COLO668 (cell line): ENCODE results near the gene ASB9.
"Not testable (repeated sequence)": the region's sequence is repeated elsewhere in the genome, so short reads cannot be mapped to it uniquely, and the experiment has no call there.

ENCODE experiments used
- DNase-seq: peaks from one replicate; lab custom pipeline; 2025; ENCODE audit not compliant: unreplicated experiment; lab: John Stamatoyannopoulos, UW

ASB9 gene

GRCh38 chrX:15269618-15270521 lies at the start of gene ASB9:
TSS of gene ASB9 (minus strand) at chrX:15270083. CDS start at chrX:15269874, 209 bp downstream.
- DNase-seq = peak; percentile 84

- no peak for DNase-seq
Observed at GRCh38 chrX:15319075-15319474, 49.2 kb upstream of the ASB9 start.

DNA sequence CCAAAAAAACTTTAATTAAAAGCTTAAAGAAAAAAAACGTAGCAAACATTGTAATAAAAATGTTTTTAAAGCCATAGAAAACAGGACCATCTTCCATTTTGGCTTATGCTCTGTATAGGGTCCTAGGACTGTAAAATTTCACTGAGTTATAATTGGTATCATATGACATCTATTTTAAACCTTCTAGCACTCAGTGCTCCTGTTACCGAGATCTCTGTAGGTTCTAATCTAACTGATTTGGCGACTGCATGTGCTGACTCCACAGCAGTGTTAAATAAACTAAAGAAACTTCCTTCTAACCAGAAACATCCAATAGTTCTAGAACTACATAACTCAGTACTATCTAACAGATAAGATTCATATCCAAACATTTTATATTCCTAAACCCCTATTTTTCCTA lies 45.6 kb upstream of the ASB9 start, which contains the start of gene ASB11:
TSS of gene ASB11 (minus strand) at position 132 of the 400 bp plus-strand sequence. CDS start at position 97, 35 bp downstream.
- DNase-seq = no peak

GRCh38 chrX:15314472-15314871 lies 44.6 kb upstream of the ASB9 start:
- no peak for DNase-seq

DNA sequence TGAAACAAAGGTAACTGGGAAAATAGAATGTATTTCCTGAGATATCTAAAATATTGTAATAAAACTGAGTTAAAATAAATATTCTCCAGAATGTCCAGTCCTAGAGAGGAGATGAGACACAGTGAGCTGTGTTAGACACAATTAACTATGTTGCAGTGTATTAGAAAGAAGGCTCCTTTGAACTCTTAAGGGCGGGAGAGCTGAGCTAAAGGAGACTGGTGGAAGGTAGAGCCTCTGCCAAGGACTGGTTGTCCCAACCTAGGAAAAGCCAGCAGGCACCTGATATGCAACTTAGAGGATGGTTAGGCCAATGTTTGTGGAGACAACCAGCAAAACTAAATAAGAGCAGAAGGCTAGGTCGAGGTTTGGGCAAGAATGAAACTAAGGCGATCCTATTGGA lies 41.2 kb upstream of the ASB9 start:
- DNase-seq = no peak

- DNase-seq = peak; percentile 56
Observed at GRCh38 chrX:15310117-15310516, 40.2 kb upstream of the ASB9 start.

GRCh38 chrX:15305899-15306298 lies 36.0 kb upstream of the ASB9 start:
- not testable (repeated sequence) for DNase-seq

GRCh38 chrX:15301924-15302323 lies 32.0 kb upstream of the ASB9 start:
- DNase-seq = peak; percentile 13

GRCh38 chrX:15299941-15300851 lies 30.3 kb upstream of the ASB9 start:
- no peak for DNase-seq

DNA sequence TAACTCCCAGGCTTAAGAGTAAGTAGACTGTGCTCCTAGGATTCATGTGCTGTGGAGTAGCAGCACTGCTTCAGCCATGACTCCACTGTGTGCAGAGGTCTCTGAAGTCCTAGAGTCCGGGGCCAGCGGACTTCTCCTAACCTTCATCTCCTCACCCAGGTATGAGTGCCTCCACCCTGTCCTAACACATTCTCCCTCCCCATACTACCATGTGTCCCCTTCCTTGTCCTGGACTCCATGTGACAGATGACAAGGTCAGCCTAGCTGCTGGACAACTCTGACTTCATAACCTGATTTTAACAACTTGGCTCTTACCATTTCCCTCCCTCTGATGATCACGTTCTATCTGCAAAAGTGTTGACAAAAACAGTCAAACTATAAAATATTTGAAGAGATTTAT lies 28.9 kb upstream of the ASB9 start:
- DNase-seq = no peak

DNA sequence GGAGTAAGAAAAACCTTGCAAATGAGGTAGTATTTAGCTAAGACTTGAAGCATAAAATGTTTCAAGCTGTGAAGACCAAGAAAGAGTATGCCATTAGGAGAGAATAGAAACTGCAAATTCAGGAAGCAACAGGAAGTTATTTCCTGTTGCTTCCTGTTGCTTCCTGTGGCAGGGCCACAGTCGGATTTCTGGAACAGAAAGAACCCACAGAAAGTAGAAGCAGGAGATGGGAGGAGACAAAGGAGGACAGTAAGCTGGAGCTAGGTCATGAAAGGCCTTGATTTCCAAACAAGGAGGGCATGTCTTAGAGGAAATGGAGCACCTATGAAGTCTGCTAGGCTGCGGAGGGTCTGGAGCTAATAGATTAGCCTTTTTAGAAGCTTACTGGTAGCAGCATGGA lies 28.3 kb upstream of the ASB9 start:
- DNase-seq = no peak

DNA sequence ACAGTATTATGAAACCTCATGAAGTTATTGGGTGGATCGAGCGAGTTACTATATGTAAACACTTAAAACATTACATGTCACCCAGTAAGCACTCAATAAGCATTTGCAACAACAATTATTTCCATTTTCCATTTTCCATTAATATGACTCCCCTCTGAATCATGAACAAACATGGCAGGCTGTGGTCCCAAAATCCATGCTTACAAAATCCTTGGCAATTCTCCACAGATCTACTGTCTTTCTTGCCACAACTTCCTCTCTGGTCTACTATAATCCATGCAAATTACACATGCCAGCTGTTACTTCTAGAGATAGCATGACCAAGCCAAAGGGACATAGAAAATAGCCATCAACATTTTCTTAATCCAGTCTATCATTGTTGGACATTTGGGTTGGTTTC lies 23.6 kb upstream of the ASB9 start:
- DNase-seq = no peak

- DNase-seq = no peak
Observed at GRCh38 chrX:15292861-15293260, 23.0 kb upstream of the ASB9 start.

DNA sequence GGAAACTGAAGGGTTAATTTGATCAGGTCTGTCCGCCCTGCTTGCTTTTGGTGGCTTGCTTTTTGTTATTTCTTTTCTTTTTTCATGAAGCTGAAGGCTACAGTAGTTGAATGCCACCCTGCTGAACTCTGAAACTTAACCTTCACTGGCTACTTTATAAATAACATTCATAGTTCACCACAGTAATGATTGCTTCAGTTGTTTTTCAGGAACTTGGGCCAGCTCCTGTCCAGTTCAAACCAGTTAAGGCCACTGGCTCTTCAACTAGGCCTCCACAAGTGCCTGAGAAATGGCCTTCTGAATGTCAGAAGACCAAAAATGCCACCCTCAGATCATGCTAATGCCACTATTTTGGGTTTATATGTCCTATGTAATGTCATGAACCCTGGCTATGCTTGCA lies 7.7 kb upstream of the ASB9 start:
- no peak for DNase-seq

- no peak for DNase-seq
Observed at GRCh38 chrX:15274946-15275345, 5.1 kb upstream of the ASB9 start.

DNA sequence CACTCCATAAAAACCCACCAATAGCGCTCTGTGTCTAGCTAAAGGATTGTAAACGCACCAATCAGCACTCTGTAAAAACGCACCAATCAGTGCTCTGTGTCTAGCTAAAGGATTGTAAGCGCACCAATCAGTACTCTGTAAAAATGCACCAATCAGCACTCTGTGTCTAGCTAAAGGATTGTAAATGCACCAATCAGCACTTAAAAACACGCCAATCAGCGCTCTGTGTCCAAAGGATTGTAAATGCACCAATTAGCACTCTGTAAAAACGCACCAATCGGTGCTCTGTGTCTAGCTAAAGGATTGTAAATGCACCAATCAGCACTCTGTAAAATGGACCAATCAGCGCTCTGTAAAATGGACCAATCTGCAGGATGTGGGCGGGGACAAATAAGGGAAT lies 3.4 kb upstream of the ASB9 start:
- DNase-seq = not testable (repeated sequence)

DNA sequence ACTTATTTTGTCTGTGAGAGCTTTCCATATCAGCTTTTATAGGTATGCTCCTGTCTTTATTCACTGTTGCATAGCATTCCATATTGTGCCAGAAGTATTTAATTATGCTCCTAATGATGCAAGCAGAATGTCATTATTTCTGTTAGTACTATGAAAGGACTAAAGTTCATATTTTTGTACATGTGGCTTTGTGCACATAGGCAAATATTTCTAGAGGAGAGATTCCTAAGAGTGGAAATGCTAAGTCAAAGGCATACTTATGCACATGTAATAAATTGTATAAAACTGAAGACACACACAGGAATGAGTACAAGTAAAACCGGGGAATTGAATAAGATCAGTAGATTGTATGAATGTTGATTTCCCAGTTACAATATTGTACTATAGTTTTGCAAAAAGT lies 1.9 kb upstream of the ASB9 start:
- no peak for DNase-seq

DNA sequence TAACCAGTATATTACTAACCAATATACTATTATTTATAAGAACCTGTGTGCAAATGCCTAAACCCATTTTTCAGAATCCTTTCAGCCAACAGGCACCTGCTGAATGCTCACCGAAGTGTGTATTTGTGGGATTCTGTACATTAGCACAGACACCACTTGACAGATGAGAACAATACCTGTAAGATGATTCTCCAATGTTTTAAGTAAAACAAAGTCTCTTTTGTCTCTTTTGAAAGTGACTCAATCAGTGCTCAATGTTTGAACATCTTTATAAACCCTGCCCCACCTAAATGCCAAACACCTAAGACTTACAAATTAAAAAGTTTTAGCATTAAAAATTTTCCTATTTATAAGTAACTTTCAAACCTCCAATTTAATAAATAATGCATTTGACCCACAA lies 763 bp downstream of the ASB9 start:
- peak; percentile 4 for DNase-seq

DNA sequence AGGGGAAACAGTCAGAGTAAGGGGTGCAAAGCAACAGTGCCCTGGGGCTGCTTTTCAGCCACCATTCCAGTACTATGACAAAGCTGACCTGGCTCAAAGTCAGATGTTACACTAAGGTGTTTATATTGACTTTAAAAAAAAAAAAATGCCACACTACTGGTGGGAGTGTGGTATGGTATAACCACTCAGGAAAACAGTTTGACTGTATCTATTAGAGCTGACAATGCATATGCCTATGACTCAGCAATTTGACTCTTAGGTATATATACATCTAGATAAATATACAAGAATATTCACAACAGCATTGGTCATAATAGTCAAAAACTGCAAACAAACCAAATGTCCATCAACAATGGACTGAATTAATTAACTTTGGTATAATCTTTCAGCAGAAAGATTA lies 15.0 kb downstream of the ASB9 start:
- no peak for DNase-seq

- no peak for DNase-seq
Observed at GRCh38 chrX:15245896-15246295, 24.0 kb downstream of the ASB9 start.

DNA sequence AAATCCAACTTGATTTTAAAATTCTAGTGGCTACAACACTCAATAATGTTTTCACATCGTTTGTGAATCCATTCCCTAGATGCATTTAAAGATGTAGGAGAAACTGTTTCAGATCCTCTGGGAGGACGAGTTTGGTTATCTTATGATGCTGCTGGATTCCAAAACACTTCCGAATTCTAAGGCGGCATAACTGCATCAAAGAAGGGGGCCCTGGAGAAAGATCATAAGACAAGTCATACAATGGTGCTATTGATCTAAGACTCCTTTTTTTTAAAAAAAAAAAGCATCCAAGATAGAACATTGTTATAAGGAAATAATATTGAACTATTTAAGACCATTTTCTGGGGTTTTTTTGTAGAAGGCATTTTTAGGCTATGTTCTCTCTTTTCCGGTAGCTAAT lies 25.5 kb downstream of the ASB9 start:
- DNase-seq = no peak
